Large intestine (tissue), 3 donors: ENCODE data around the gene C2orf76. TPM values are rescaled to one million over a fixed set of nuclear protein-coding genes. Genes with fewer than 3 reads are reported as not detected.

ENCODE experiments used
- DNase-seq, 2 donors: peaks; one replicate each; pipeline versions ENCODE4 v3.0.0 to v3.0.0-alpha.2; 2013
- H3K27ac ChIP-seq: one replicate; pipeline ENCODE4 v1.5.1; 2013; ENCODE audit warnings: low read length
- H3K27me3 ChIP-seq: 2 replicates; pipeline ENCODE4 v1.6.1; 2013; ENCODE audit warnings: low read length; ENCODE audit not compliant: control insufficient read depth, insufficient read depth
- H3K36me3 ChIP-seq: 2 replicates; pipeline ENCODE4 v1.6.1; 2013; ENCODE audit warnings: low read length; ENCODE audit not compliant: control insufficient read depth, insufficient read depth
- H3K4me1 ChIP-seq: one replicate; pipeline ENCODE4 v1.6.1; 2013; ENCODE audit warnings: low read length; ENCODE audit not compliant: control insufficient read depth, insufficient read depth
- H3K4me3 ChIP-seq: one replicate; pipeline ENCODE4 v1.5.1; 2013; ENCODE audit warnings: low read length
- H3K9me3 ChIP-seq: one replicate; pipeline ENCODE4 v1.6.1; 2013; ENCODE audit warnings: mild to moderate bottlenecking, low read depth, low read length, moderate library complexity; ENCODE audit not compliant: control insufficient read depth
- WGBS: methylation state at CpG from one replicate; pipeline ENCODE4 v1.1.5; 2013; ENCODE audit warnings: low lambda C conversion rate; ENCODE audit not compliant: insufficient coverage; 5-methylcytosine and 5-hydroxymethylcytosine counted together
- polyA plus RNA-seq: library from polyadenylated mRNA; unstranded; fragments of 120-200 nt; gene quantifications from one replicate; pipeline ENCODE4 v1.2.1, GENCODE V29; 2013

The C2orf76 gene
- polyA plus RNA-seq, 1 donor, result 11.9 TPM

- WGBS, result 100% methylated on average over 1 of the region's 6 CpGs
- Histone ChIP-seq H3K9me3 (no peaks in the 10 kb centered on the region), H3K27me3 (no peaks in the 10 kb centered on the region), H3K4me3 (no peak overlapping the region), H3K4me1 (no peaks in the 10 kb centered on the region), H3K27ac (no peak overlapping the region), H3K36me3 (no peaks in the 10 kb centered on the region)
- no peak for DNase-seq
Measured at GRCh38 chr2:119301413-119301812, 65.2 kb downstream of the C2orf76 start.

GRCh38 chr2:119295688-119296375 lies 70.8 kb downstream of the C2orf76 start:
- no peak for DNase-seq
- 81% methylated on average over 4 of the region's 10 CpGs for WGBS
- Histone ChIP-seq H3K4me3 (no peak overlapping the region), H3K36me3 (no peaks in the 10 kb centered on the region), H3K27me3 (no peaks in the 10 kb centered on the region), H3K9me3 (no peaks in the 10 kb centered on the region), H3K27ac (no peak overlapping the region), H3K4me1 (no peaks in the 10 kb centered on the region)

GRCh38 chr2:119294671-119295070 lies 72.0 kb downstream of the C2orf76 start:
- Histone ChIP-seq H3K4me3 (no peak overlapping the region), H3K9me3 (no peaks in the 10 kb centered on the region), H3K27ac (no peak overlapping the region), H3K27me3 (no peaks in the 10 kb centered on the region), H3K36me3 (no peaks in the 10 kb centered on the region), H3K4me1 (no peaks in the 10 kb centered on the region)
- 88% methylated on average over 2 of the region's 14 CpGs for WGBS
- no peak for DNase-seq

- no CpG with 5 or more reads among the region's 7 CpGs for WGBS
- no peaks in the 10 kb centered on the region for H3K36me3 ChIP-seq
- H3K27me3 ChIP-seq, result no peaks in the 10 kb centered on the region
- no peak overlapping the region for H3K27ac ChIP-seq
- H3K9me3 ChIP-seq, result no peaks in the 10 kb centered on the region
- DNase-seq, result no peak
- H3K4me3 ChIP-seq, result no peak overlapping the region
- no peaks in the 10 kb centered on the region for H3K4me1 ChIP-seq
Measured at GRCh38 chr2:119293900-119294299, 72.7 kb downstream of the C2orf76 start.

- Histone ChIP-seq H3K27me3 (no peaks in the 10 kb centered on the region), H3K9me3 (no peaks in the 10 kb centered on the region), H3K36me3 (no peaks in the 10 kb centered on the region), H3K27ac (no peak overlapping the region), H3K4me1 (no peaks in the 10 kb centered on the region), H3K4me3 (no peak overlapping the region)
- WGBS, result no CpG with 5 or more reads among the region's 2 CpGs
- DNase-seq, result no peak
Measured at GRCh38 chr2:119293254-119293653, 73.4 kb downstream of the C2orf76 start.

- no peak for DNase-seq
- no peak overlapping the region for H3K4me3 ChIP-seq
- 80% methylated on average over 1 of the region's 8 CpGs for WGBS
- H3K27me3 ChIP-seq, result no peaks in the 10 kb centered on the region
- H3K36me3 ChIP-seq, result no peaks in the 10 kb centered on the region
- H3K4me1 ChIP-seq, result no peaks in the 10 kb centered on the region
- H3K9me3 ChIP-seq, result no peaks in the 10 kb centered on the region
- no peak overlapping the region for H3K27ac ChIP-seq
Measured at GRCh38 chr2:119292226-119292625, 74.4 kb downstream of the C2orf76 start.

GRCh38 chr2:119291588-119292167 lies 75.0 kb downstream of the C2orf76 start:
- Histone ChIP-seq H3K9me3 (no peaks in the 10 kb centered on the region), H3K27me3 (no peaks in the 10 kb centered on the region), H3K4me1 (no peaks in the 10 kb centered on the region), H3K36me3 (no peaks in the 10 kb centered on the region), H3K27ac (no peak overlapping the region), H3K4me3 (no peak overlapping the region)
- WGBS, result no CpG with 5 or more reads among the region's 8 CpGs
- DNase-seq, result no peak

- Histone ChIP-seq H3K4me3 (no peak overlapping the region), H3K27ac (no peak overlapping the region), H3K4me1 (no peaks in the 10 kb centered on the region), H3K9me3 (no peaks in the 10 kb centered on the region), H3K36me3 (no peaks in the 10 kb centered on the region), H3K27me3 (no peaks in the 10 kb centered on the region)
- no CpG with 5 or more reads among the region's 15 CpGs for WGBS
- DNase-seq, result peak; percentile 38 to 70
Measured at GRCh38 chr2:119290859-119291587, 75.6 kb downstream of the C2orf76 start.

GRCh38 chr2:119289642-119290041 lies 77.0 kb downstream of the C2orf76 start:
- WGBS, result no CpG with 5 or more reads among the region's 6 CpGs
- Histone ChIP-seq H3K27me3 (no peaks in the 10 kb centered on the region), H3K27ac (no peak overlapping the region), H3K4me1 (no peaks in the 10 kb centered on the region), H3K4me3 (no peak overlapping the region), H3K9me3 (no peaks in the 10 kb centered on the region), H3K36me3 (no peaks in the 10 kb centered on the region)
- no peak for DNase-seq

- Histone ChIP-seq H3K9me3 (no peaks in the 10 kb centered on the region), H3K27me3 (no peaks in the 10 kb centered on the region), H3K4me1 (no peaks in the 10 kb centered on the region), H3K36me3 (no peaks in the 10 kb centered on the region), H3K4me3 (no peak overlapping the region), H3K27ac (no peak overlapping the region)
- no CpG with 5 or more reads among the region's 11 CpGs for WGBS
- DNase-seq, result no peak
Measured at GRCh38 chr2:119289093-119289492, 77.5 kb downstream of the C2orf76 start.
